ENCODE data around the gene GLI1.

DNA sequence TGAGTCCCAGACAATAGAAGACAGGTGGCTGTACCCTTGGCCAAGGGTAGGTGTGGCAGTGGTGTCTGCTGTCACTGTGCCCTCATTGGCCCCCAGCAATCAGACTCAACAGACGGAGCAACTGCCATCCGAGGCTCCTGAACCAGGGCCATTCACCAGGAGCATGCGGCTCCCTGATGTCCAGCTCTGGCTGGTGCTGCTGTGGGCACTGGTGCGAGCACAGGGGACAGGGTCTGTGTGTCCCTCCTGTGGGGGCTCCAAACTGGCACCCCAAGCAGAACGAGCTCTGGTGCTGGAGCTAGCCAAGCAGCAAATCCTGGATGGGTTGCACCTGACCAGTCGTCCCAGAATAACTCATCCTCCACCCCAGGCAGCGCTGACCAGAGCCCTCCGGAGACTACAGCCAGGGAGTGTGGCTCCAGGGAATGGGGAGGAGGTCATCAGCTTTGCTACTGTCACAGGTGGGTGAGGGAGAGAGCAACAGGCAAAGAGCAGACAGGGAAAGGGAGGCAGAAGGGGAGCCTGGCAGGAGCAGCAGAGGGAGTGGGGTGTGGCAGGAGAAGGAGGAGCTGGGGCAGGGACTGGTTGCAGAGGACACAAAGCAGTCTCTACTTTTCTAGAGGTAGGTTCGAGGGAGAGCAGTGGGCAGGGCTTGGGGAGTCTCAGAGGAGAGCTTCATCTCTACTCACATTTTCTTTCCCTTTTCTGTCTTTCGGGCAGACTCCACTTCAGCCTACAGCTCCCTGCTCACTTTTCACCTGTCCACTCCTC lies 4.0 kb upstream of the GLI1 start:
- TF ChIP-seq, protein P1, sequence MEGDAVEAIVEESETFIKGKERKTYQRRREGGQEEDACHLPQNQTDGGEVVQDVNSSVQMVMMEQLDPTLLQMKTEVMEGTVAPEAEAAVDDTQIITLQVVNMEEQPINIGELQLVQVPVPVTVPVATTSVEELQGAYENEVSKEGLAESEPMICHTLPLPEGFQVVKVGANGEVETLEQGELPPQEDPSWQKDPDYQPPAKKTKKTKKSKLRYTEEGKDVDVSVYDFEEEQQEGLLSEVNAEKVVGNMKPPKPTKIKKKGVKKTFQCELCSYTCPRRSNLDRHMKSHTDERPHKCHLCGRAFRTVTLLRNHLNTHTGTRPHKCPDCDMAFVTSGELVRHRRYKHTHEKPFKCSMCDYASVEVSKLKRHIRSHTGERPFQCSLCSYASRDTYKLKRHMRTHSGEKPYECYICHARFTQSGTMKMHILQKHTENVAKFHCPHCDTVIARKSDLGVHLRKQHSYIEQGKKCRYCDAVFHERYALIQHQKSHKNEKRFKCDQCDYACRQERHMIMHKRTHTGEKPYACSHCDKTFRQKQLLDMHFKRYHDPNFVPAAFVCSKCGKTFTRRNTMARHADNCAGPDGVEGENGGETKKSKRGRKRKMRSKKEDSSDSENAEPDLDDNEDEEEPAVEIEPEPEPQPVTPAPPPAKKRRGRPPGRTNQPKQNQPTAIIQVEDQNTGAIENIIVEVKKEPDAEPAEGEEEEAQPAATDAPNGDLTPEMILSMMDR (conservative IDR thresholded peaks at IDR 0.05; ENCODE audit: low read length), result no peak
- no peak for TF ChIP-seq EZH2phosphoT487 (IDR thresholded peaks at IDR 0.05; ENCODE audit: borderline replicate concordance, low read depth, low read length)
